K562 (cell line): Measurements from ENCODE around the gene VEGFA.

Experiments used
- CHD2 ChIP-seq: IDR thresholded peaks from 2 replicates; pipeline ENCODE4 v1.6.1; 2011; ENCODE audit warnings: low read depth, low read length
- E2F3 ChIP-seq: fragments of 250-450 bp; sonication (Bioruptor Pico); IDR thresholded peaks from 2 replicates; pipeline ENCODE4 v1.4.0; 2020; ENCODE audit warnings: mild to moderate bottlenecking
- JUND ChIP-seq, 2 experiments: IDR thresholded peaks; 2 replicates in 1 of 2; 3 replicates in 1 of 2; pipeline ENCODE4 v1.6.1; 2011; ENCODE audit warnings: borderline replicate concordance in 2 of 2, low read depth in 2 of 2, low read length in 2 of 2, improper control_type of control experiment in 1 of 2, missing biosample characterization in 1 of 2, missing genetic modification characterization in 1 of 2, missing genetic modification reagents in 1 of 2
- MAFF ChIP-seq: IDR thresholded peaks from 2 replicates; pipeline ENCODE4 v1.6.1; 2012; ENCODE audit warnings: low read length, improper control_type of control experiment
- MYNN ChIP-seq, 2 experiments: sonication (generic); formaldehyde crosslinking in 1 of 2; IDR thresholded peaks; 2 replicates each; pipeline versions ENCODE4 v1.5.0 to v1.6.1; 2016 to 2020; ENCODE audit warnings: antibody characterized with exemption in 1 of 2, missing genetic modification reagents in 1 of 2
- NFYB ChIP-seq: IDR thresholded peaks from 2 replicates; pipeline ENCODE4 v1.6.1; 2011; ENCODE audit warnings: mild to moderate bottlenecking, moderate library complexity; ENCODE audit not compliant: insufficient read length; ENCODE audit errors: extremely low read depth
- NR2C1 ChIP-seq, 2 experiments: fragments of 450-650 bp; IDR thresholded peaks; 2 replicates each; pipeline ENCODE4 v1.6.1; 2017; ENCODE audit warnings: mild to moderate bottlenecking in 2 of 2, antibody characterized with exemption in 1 of 2, inconsistent platforms in 1 of 2, missing compliant biosample characterization in 1 of 2, missing genetic modification characterization in 1 of 2
- POLR2A ChIP-seq: fragments of 450-650 bp; conservative IDR thresholded peaks from 2 replicates; pipeline ENCODE4 v1.6.1; 2016
- SOX6 ChIP-seq: fragments of 450-650 bp; IDR thresholded peaks from 2 replicates; pipeline ENCODE4 v1.6.1; 2014; ENCODE audit warnings: mild to moderate bottlenecking
- TAF1 ChIP-seq: IDR thresholded peaks from 2 replicates; pipeline ENCODE4 v1.6.1; 2011; ENCODE audit warnings: mild to moderate bottlenecking, low read length, moderate library complexity; ENCODE audit not compliant: insufficient read depth, control insufficient read depth, severe bottlenecking; ENCODE audit errors: extremely low read depth
- ZKSCAN8 ChIP-seq: fragments of 200-800 bp; sonication (Bioruptor generic); IDR thresholded peaks from 2 replicates; pipeline ENCODE4 v1.6.1; 2016; ENCODE audit warnings: missing genetic modification characterization, missing compliant biosample characterization
- TF ChIP-seq, protein P1 (sequence below), 3 experiments: IDR thresholded peaks in 2 of 3; conservative IDR thresholded peaks in 1 of 3; 2 replicates each; pipeline ENCODE4 v1.5.1; 2011 to 2012; ENCODE audit warnings: low read length in 3 of 3, mild to moderate bottlenecking in 3 of 3, control low read depth in 2 of 3, improper control_type of control experiment in 1 of 3, inconsistent platforms in 1 of 3, low read depth in 1 of 3, mixed read lengths in 1 of 3, moderate library complexity in 1 of 3; ENCODE audit not compliant: insufficient read depth in 2 of 3
- TF ChIP-seq, protein P2 (sequence below): sonication (generic); formaldehyde crosslinking; IDR thresholded peaks from 2 replicates; pipeline ENCODE4 v1.8.0; 2022; ENCODE audit warnings: missing genetic modification reagents, mild to moderate bottlenecking, moderate library complexity, borderline replicate concordance

- TF ChIP-seq NR2C1 (IDR thresholded peaks at IDR 0.05): no peak
- no peak for TF ChIP-seq NR2C1 (tag; IDR thresholded peaks at IDR 0.05)
- no peak for TF ChIP-seq MAFF
- TF ChIP-seq TAF1: no peak
- TF ChIP-seq, protein P1, sequence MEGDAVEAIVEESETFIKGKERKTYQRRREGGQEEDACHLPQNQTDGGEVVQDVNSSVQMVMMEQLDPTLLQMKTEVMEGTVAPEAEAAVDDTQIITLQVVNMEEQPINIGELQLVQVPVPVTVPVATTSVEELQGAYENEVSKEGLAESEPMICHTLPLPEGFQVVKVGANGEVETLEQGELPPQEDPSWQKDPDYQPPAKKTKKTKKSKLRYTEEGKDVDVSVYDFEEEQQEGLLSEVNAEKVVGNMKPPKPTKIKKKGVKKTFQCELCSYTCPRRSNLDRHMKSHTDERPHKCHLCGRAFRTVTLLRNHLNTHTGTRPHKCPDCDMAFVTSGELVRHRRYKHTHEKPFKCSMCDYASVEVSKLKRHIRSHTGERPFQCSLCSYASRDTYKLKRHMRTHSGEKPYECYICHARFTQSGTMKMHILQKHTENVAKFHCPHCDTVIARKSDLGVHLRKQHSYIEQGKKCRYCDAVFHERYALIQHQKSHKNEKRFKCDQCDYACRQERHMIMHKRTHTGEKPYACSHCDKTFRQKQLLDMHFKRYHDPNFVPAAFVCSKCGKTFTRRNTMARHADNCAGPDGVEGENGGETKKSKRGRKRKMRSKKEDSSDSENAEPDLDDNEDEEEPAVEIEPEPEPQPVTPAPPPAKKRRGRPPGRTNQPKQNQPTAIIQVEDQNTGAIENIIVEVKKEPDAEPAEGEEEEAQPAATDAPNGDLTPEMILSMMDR (IDR thresholded peaks at IDR 0.05 in 2 of 3, conservative IDR thresholded peaks at IDR 0.05 in 1 of 3; ENCODE audit: insufficient read depth in 2 of 3, low read depth in 1 of 3, low read length in 3 of 3): no peak
- TF ChIP-seq POLR2A: no peak
- TF ChIP-seq NFYB: no peak
- no peak for TF ChIP-seq SOX6
- TF ChIP-seq CHD2: no peak
- TF ChIP-seq E2F3 (CRISPR knock-in tag): no peak
- no peak for TF ChIP-seq ZKSCAN8
- TF ChIP-seq, protein P2, sequence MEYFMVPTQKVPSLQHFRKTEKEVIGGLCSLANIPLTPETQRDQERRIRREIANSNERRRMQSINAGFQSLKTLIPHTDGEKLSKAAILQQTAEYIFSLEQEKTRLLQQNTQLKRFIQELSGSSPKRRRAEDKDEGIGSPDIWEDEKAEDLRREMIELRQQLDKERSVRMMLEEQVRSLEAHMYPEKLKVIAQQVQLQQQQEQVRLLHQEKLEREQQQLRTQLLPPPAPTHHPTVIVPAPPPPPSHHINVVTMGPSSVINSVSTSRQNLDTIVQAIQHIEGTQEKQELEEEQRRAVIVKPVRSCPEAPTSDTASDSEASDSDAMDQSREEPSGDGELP (CRISPR knock-in tag): no peak
- TF ChIP-seq JUND (IDR thresholded peaks at IDR 0.05; ENCODE audit: borderline replicate concordance, low read depth, low read length): no peak
- no peak for TF ChIP-seq JUND (tag; IDR thresholded peaks at IDR 0.05; ENCODE audit: borderline replicate concordance, low read depth, low read length)
- no peak for TF ChIP-seq MYNN (IDR thresholded peaks at IDR 0.05)
- TF ChIP-seq MYNN (CRISPR knock-in tag; IDR thresholded peaks at IDR 0.05): no peak
Observed at GRCh38 chr6:43806043-43806757, 36.2 kb downstream of the VEGFA start.
